ENCODE results near the gene MYL1. TPM values are rescaled to one million over a fixed set of nuclear protein-coding genes. Genes with fewer than 3 reads are reported as not detected.

MYL1 gene
- total RNA-seq, 5 donors from 2014 or later (not counting 1 experiment from before 2014, with no cell fraction given), result not detected

DNA sequence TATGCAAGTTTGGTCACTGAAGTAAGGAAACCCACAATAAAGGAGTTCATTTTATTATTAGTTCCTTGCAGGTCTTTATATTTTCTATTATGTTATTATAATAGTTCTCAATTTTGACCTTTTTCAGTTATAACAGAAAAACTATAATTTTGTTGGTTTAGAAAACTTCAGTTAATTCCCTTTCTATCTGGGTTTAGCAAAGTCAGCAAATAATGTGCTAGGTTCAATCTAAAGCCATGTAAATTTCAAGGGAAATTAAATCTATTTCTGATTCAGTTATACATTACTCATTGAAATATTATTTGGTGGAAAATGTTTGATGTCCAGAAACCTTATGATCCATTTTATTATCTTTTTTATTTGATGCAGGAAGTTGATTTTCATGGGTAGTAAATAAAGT is 43.7 kb downstream of the MYL1 start:
- no peak overlapping the region for H3K27ac ChIP-seq (ENCODE audit: low read length)
- no peak overlapping the region for H3K4me3 ChIP-seq (ENCODE audit: control insufficient read depth in 1 of 2, extremely low read depth in 1 of 2, low read length in 1 of 2)
- H3K4me3 Mint-ChIP-seq, result no peak overlapping the region
- H3K4me1 ChIP-seq (ENCODE audit: control insufficient read depth in 1 of 2, extremely low read depth in 1 of 2, insufficient read depth in 2 of 2, low read length in 2 of 2), result no peaks in the 10 kb centered on the region
- H3K9me3 ChIP-seq, result no peaks in the 10 kb centered on the region
- no peak for ATAC-seq (replicated peaks in 1 of 4)
- no peaks in the 10 kb centered on the region for H3K4me1 Mint-ChIP-seq
- CTCF ChIA-PET, result no interaction called here
- peaks cover under 1 to 6% of the 10 kb centered on the region in 2 donors for H3K27me3 Mint-ChIP-seq
- no peaks in the 10 kb centered on the region for H3K9me3 Mint-ChIP-seq
- H3K36me3 Mint-ChIP-seq, result no peaks in the 10 kb centered on the region
- no peaks in the 10 kb centered on the region for H3K27me3 ChIP-seq (replicated peaks in 1 of 2; ENCODE audit: control insufficient read depth in 2 of 2, extremely low read depth in 1 of 2, insufficient read depth in 2 of 2, low read length in 1 of 2)
- DNase-seq, result no peak
- POLR2A ChIA-PET, result no interaction called here
- no peak overlapping the region for H3K27ac Mint-ChIP-seq
- no peaks in the 10 kb centered on the region for H3K36me3 ChIP-seq (ENCODE audit: control insufficient read depth in 2 of 2, extremely low read depth in 1 of 2, insufficient read depth in 1 of 2, low read length in 1 of 2)

DNA sequence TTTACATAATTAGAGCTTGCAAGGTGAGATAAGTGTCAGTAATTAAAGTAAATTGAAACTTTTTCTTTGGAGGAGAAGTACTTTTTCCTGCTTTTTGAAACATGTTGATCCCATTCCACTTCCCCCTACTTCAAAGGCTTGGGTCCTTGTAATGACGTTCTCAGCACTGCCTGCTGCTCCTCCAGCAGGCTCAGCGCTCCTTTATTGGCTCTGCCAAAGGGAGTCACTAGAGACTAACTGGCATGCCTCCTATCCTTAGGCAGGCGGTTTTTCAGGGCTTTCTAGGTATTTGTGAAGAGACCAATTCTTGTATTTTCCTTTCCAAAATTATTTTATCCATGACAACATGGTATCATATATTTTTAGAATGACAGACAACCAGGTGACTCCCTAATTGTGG is 45.8 kb downstream of the MYL1 start:
- no peak for ATAC-seq (replicated peaks in 1 of 4)
- no peak overlapping the region for H3K4me3 Mint-ChIP-seq
- POLR2A ChIA-PET, result no interaction called here

DNA sequence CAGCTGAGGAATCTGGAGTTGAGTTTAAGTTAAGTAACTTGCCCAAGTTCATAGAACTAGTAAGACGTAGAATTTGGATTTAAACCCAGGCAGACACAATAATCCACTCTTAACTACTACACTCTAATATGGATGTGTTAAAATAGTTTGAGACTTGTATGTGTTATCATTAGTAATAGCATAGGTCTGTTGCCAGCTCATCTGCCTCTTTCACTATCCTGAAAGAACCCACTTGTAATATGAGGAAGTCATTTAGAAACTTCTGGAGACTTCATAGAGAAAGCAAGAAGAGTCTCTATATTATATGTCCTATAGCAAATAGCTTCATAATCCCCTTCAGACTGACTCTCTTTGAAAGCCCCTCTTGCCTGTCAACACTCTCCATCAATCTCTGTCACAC is 46.7 kb downstream of the MYL1 start:
- Mint-ChIP-seq H3K27me3 (peaks cover 6% of the 10 kb centered on the region in 2 donors), H3K9me3 (no peaks in the 10 kb centered on the region), H3K4me1 (no peaks in the 10 kb centered on the region), H3K36me3 (no peaks in the 10 kb centered on the region), H3K4me3 (no peak overlapping the region), H3K27ac (no peak overlapping the region)
- no peak for ATAC-seq (replicated peaks in 1 of 4)
- no peaks in the 10 kb centered on the region for H3K4me1 ChIP-seq (ENCODE audit: control insufficient read depth in 1 of 2, extremely low read depth in 1 of 2, insufficient read depth in 2 of 2, low read length in 2 of 2)
- no peak for DNase-seq
- H3K27me3 ChIP-seq (replicated peaks in 1 of 2; ENCODE audit: control insufficient read depth in 2 of 2, extremely low read depth in 1 of 2, insufficient read depth in 2 of 2, low read length in 1 of 2), result no peaks in the 10 kb centered on the region
- no peak overlapping the region for H3K4me3 ChIP-seq (ENCODE audit: control insufficient read depth in 1 of 2, extremely low read depth in 1 of 2, low read length in 1 of 2)
- no peaks in the 10 kb centered on the region for H3K9me3 ChIP-seq
- H3K36me3 ChIP-seq (ENCODE audit: control insufficient read depth in 2 of 2, extremely low read depth in 1 of 2, insufficient read depth in 1 of 2, low read length in 1 of 2), result no peaks in the 10 kb centered on the region
- no peak overlapping the region for H3K27ac ChIP-seq (ENCODE audit: low read length)
- ChIA-PET CTCF (no interaction called here), POLR2A (no interaction called here)
- no CpG with 5 or more reads among the region's 1 CpG for WGBS (ENCODE audit: insufficient coverage)

More for the DNA sequence above, 45.8 kb downstream of the MYL1 start:
- no peak overlapping the region for H3K4me3 ChIP-seq (ENCODE audit: control insufficient read depth in 1 of 2, extremely low read depth in 1 of 2, low read length in 1 of 2)
- H3K4me1 Mint-ChIP-seq, result no peaks in the 10 kb centered on the region
- H3K9me3 Mint-ChIP-seq, result no peaks in the 10 kb centered on the region
- H3K27me3 ChIP-seq (replicated peaks in 1 of 2; ENCODE audit: control insufficient read depth in 2 of 2, extremely low read depth in 1 of 2, insufficient read depth in 2 of 2, low read length in 1 of 2), result no peaks in the 10 kb centered on the region
- 8% methylated on average over 2 of the region's 3 CpGs for WGBS (ENCODE audit: insufficient coverage)
- no peaks in the 10 kb centered on the region for H3K9me3 ChIP-seq
- H3K27me3 Mint-ChIP-seq, result peaks cover 6% of the 10 kb centered on the region in 2 donors
- DNase-seq, result no peak
- CTCF ChIA-PET, result no interaction called here
- H3K27ac ChIP-seq (ENCODE audit: low read length), result no peak overlapping the region
- no peak overlapping the region for H3K27ac Mint-ChIP-seq
- H3K4me1 ChIP-seq (ENCODE audit: control insufficient read depth in 1 of 2, extremely low read depth in 1 of 2, insufficient read depth in 2 of 2, low read length in 2 of 2), result no peaks in the 10 kb centered on the region
- no peaks in the 10 kb centered on the region for H3K36me3 Mint-ChIP-seq
- H3K36me3 ChIP-seq (ENCODE audit: control insufficient read depth in 2 of 2, extremely low read depth in 1 of 2, insufficient read depth in 1 of 2, low read length in 1 of 2), result no peaks in the 10 kb centered on the region

DNA sequence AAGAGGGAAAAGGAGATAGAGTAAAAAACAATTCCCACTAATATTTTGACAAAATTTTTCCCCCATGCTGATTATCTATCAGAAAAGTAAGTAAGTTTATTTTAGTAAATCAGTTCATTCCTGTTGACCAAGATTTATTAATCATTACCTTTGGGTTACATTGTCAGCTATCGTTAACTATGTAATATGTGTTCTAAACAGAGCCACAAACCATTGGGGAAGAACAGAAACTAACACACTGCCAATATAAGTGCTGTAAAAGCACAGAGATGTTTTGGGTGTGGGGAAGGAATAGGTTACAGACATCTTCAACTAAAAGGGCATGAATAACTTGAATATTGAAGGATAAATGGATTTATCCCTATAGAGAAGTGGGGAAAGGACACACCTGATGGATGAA is 47.3 kb downstream of the MYL1 start:
- ChIA-PET POLR2A (no interaction called here), CTCF (interaction anchor here in 1 of 2 donors (1.1 kb wide), 1 partner anchor 18 kb away, joined by 4 read pairs; no protein-coding TSS in a partner anchor)
- Mint-ChIP-seq H3K9me3 (no peaks in the 10 kb centered on the region), H3K4me1 (no peaks in the 10 kb centered on the region), H3K4me3 (no peak overlapping the region), H3K36me3 (no peaks in the 10 kb centered on the region), H3K27ac (no peak overlapping the region), H3K27me3 (peaks cover 6% of the 10 kb centered on the region in 2 donors)
- ATAC-seq (replicated peaks in 1 of 4), result no peak
- no peaks in the 10 kb centered on the region for H3K36me3 ChIP-seq (ENCODE audit: control insufficient read depth in 2 of 2, extremely low read depth in 1 of 2, insufficient read depth in 1 of 2, low read length in 1 of 2)
- H3K27me3 ChIP-seq (replicated peaks in 1 of 2; ENCODE audit: control insufficient read depth in 2 of 2, extremely low read depth in 1 of 2, insufficient read depth in 2 of 2, low read length in 1 of 2), result no peaks in the 10 kb centered on the region
- no peaks in the 10 kb centered on the region for H3K9me3 ChIP-seq
- H3K4me3 ChIP-seq (ENCODE audit: control insufficient read depth in 1 of 2, extremely low read depth in 1 of 2, low read length in 1 of 2), result no peak overlapping the region
- no CpG with 5 or more reads among the region's 1 CpG for WGBS (ENCODE audit: insufficient coverage)
- H3K27ac ChIP-seq (ENCODE audit: low read length), result no peak overlapping the region
- no peaks in the 10 kb centered on the region for H3K4me1 ChIP-seq (ENCODE audit: control insufficient read depth in 1 of 2, extremely low read depth in 1 of 2, insufficient read depth in 2 of 2, low read length in 2 of 2)
- DNase-seq, result no peak

DNA sequence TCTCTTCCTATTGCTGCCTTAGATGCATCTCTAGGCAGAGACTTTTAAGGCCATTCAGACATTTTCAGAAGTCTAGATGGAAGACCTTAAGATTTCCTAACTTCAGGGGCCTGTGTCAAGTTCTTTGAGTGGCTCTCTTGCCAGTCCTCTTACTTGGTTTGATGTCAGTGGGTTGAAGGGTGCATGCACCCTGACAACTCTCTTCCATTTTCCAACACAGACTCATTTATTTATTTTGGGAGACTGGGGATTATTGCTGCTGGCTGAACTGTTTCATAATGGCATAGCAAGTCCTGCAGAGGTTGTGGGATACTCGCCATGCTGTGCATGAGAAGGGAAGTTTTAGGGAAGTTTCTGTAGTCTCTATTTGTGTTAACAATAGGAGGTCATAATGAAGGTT is 50.7 kb downstream of the MYL1 start:
- no peaks in the 10 kb centered on the region for H3K27me3 ChIP-seq (replicated peaks in 1 of 2; ENCODE audit: control insufficient read depth in 2 of 2, extremely low read depth in 1 of 2, insufficient read depth in 2 of 2, low read length in 1 of 2)
- H3K4me3 ChIP-seq (ENCODE audit: control insufficient read depth in 1 of 2, extremely low read depth in 1 of 2, low read length in 1 of 2), result no peak overlapping the region
- 80% methylated on average over 1 of the region's 1 CpG for WGBS (ENCODE audit: insufficient coverage)
- H3K4me1 Mint-ChIP-seq, result no peaks in the 10 kb centered on the region
- peaks cover 4 to 9% of the 10 kb centered on the region in 2 donors for H3K27me3 Mint-ChIP-seq
- no peak overlapping the region for H3K27ac Mint-ChIP-seq
- H3K9me3 Mint-ChIP-seq, result no peaks in the 10 kb centered on the region
- no peaks in the 10 kb centered on the region for H3K36me3 Mint-ChIP-seq
- ATAC-seq (replicated peaks in 1 of 4) (no peak), DNase-seq (no peak)
- H3K9me3 ChIP-seq, result no peaks in the 10 kb centered on the region
- ChIA-PET CTCF (no interaction called here), POLR2A (no interaction called here)
- no peak overlapping the region for H3K4me3 Mint-ChIP-seq
- no peaks in the 10 kb centered on the region for H3K4me1 ChIP-seq (ENCODE audit: control insufficient read depth in 1 of 2, extremely low read depth in 1 of 2, insufficient read depth in 2 of 2, low read length in 2 of 2)
- H3K27ac ChIP-seq (ENCODE audit: low read length), result no peak overlapping the region
- H3K36me3 ChIP-seq (ENCODE audit: control insufficient read depth in 2 of 2, extremely low read depth in 1 of 2, insufficient read depth in 1 of 2, low read length in 1 of 2), result no peaks in the 10 kb centered on the region

DNA sequence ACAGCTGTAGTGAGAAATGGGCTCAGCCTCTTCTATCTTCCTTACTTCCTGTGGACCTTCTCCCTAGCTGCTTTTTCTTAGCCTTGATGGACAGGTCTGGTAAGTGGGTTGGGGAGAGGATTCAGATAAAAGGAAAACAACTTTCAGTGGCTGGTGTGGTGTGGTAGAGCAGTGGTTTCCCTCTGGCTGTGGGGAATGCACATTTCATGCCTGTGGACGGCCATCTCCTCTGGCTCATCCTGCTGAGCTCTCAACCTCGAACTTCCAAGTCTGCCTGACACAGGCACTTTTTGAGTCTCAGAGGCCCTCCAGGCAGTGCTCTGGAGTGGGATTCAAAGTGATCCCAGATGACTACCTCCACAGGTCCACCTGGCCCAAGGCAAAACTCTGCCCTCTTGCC is 51.1 kb downstream of the MYL1 start:
- no peak overlapping the region for H3K27ac Mint-ChIP-seq
- no peak overlapping the region for H3K4me3 Mint-ChIP-seq
- H3K4me1 ChIP-seq (ENCODE audit: control insufficient read depth in 1 of 2, extremely low read depth in 1 of 2, insufficient read depth in 2 of 2, low read length in 2 of 2), result no peaks in the 10 kb centered on the region
- H3K9me3 Mint-ChIP-seq, result no peaks in the 10 kb centered on the region
- no CpG with 5 or more reads among the region's 2 CpGs for WGBS (ENCODE audit: insufficient coverage)
- H3K27ac ChIP-seq (ENCODE audit: low read length), result no peak overlapping the region
- CTCF ChIA-PET, result no interaction called here
- H3K36me3 Mint-ChIP-seq, result no peaks in the 10 kb centered on the region
- H3K36me3 ChIP-seq (ENCODE audit: control insufficient read depth in 2 of 2, extremely low read depth in 1 of 2, insufficient read depth in 1 of 2, low read length in 1 of 2), result no peaks in the 10 kb centered on the region
- no peaks in the 10 kb centered on the region for H3K4me1 Mint-ChIP-seq
- peaks cover 0 to 9% of the 10 kb centered on the region in 2 donors for H3K27me3 Mint-ChIP-seq
- POLR2A ChIA-PET, result no interaction called here
- no peak overlapping the region for H3K4me3 ChIP-seq (ENCODE audit: control insufficient read depth in 1 of 2, extremely low read depth in 1 of 2, low read length in 1 of 2)
- no peaks in the 10 kb centered on the region for H3K9me3 ChIP-seq
- DNase-seq, result no peak
- no peaks in the 10 kb centered on the region for H3K27me3 ChIP-seq (replicated peaks in 1 of 2; ENCODE audit: control insufficient read depth in 2 of 2, extremely low read depth in 1 of 2, insufficient read depth in 2 of 2, low read length in 1 of 2)
- ATAC-seq (replicated peaks in 1 of 4), result no peak

DNA sequence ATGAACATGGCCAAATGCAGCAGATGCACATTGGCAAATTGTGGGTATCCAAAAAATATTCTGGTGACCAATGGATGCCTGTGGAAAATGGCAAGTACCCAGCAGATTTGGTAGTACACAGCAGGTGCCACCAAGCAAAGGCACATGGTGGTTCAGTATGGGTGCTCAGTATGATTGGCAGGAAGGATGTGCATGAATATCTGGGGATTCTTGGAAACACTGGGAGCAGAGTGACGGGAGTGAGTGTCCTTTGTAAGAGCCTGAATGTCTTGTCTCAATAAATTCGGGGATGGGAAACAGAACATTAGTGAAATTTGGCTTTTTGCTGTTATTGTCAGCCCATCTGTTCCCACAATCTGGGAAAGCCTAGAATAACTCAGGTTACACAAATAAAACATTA is 52.9 kb downstream of the MYL1 start:
- Histone ChIP-seq H3K4me1 (ENCODE audit: control insufficient read depth in 1 of 2, extremely low read depth in 1 of 2, insufficient read depth in 2 of 2, low read length in 2 of 2) (no peaks in the 10 kb centered on the region), H3K36me3 (ENCODE audit: control insufficient read depth in 2 of 2, extremely low read depth in 1 of 2, insufficient read depth in 1 of 2, low read length in 1 of 2) (no peaks in the 10 kb centered on the region), H3K27me3 (replicated peaks in 1 of 2; ENCODE audit: control insufficient read depth in 2 of 2, extremely low read depth in 1 of 2, insufficient read depth in 2 of 2, low read length in 1 of 2) (no peaks in the 10 kb centered on the region), H3K9me3 (no peaks in the 10 kb centered on the region), H3K4me3 (ENCODE audit: control insufficient read depth in 1 of 2, extremely low read depth in 1 of 2, low read length in 1 of 2) (no peak overlapping the region), H3K27ac (ENCODE audit: low read length) (no peak overlapping the region)
- Mint-ChIP-seq H3K4me1 (no peaks in the 10 kb centered on the region), H3K4me3 (no peak overlapping the region), H3K36me3 (no peaks in the 10 kb centered on the region), H3K9me3 (no peaks in the 10 kb centered on the region), H3K27ac (no peak overlapping the region), H3K27me3 (peaks cover 0 to 9% of the 10 kb centered on the region in 2 donors)
- WGBS (ENCODE audit: insufficient coverage), result 43% methylated on average over 1 of the region's 2 CpGs
- ATAC-seq (replicated peaks in 1 of 4) (no peak), DNase-seq (no peak)
- POLR2A ChIA-PET, result no interaction called here
- CTCF ChIA-PET, result no interaction called here
